GM12878 (cell line): Measurements from ENCODE around the gene SLC39A7. TPM values are rescaled to one million over a fixed set of nuclear protein-coding genes. Genes with fewer than 3 reads are reported as not detected.

Experiments
- ATAC-seq: fragments of 200-7000 bp; cut with Tn5 transposase; 3 replicates; pipeline ENCODE4 v1.9.1; 2020; ENCODE audit warnings: mild to moderate bottlenecking, moderate library complexity
- Bru-seq: library from RNA; stranded (reverse); fragments of 400-500 nt; gene quantifications from one replicate; lab custom pipeline; 2021; lab: Mats Ljungman, UMichigan
- BruChase-seq, 2 experiments: library from RNA; stranded (reverse); fragments of 400-500 nt; gene quantifications; one replicate each; lab custom pipeline; 2021; lab: Mats Ljungman, UMichigan
- BruUV-seq: library from RNA; stranded (reverse); fragments of 400-500 nt; replicated peaks from 2 replicates; lab custom pipeline; 2021; lab: Mats Ljungman, UMichigan
- CTCF ChIA-PET: fragments of 300-600 bp; sonication (Branson Sonifier 250); formaldehyde crosslinking; extraction: SDS; loops from one replicate; lab custom pipeline; 2021; ENCODE audit warnings: inconsistent platforms; lab: Yijun Ruan, JAX
- POLR2A ChIA-PET: fragments of 350-600 bp; formaldehyde crosslinking; extraction: SDS; loops from one replicate; lab custom pipeline; 2021; ENCODE audit warnings: inconsistent platforms; lab: Charles Lee
- RAD21 ChIA-PET: fragments of 300-600 bp; sonication (Branson Sonifier 250); formaldehyde crosslinking; loops from one replicate; lab custom pipeline; 2023; ENCODE audit warnings: antibody characterized with exemption; ENCODE audit not compliant: unreplicated experiment; lab: Charles Lee
- SMC1A ChIA-PET: fragments of 300-600 bp; sonication (Branson Sonifier 250); formaldehyde crosslinking; loops from one replicate; lab custom pipeline; 2023; ENCODE audit not compliant: unreplicated experiment, uncharacterized antibody; lab: Charles Lee
- DNase-seq: peaks from one replicate; pipeline ENCODE4 v3.0.0-alpha.2; 2011; ENCODE audit warnings: low read depth, low spot score
- FAIRE-seq: peaks from 3 replicates; lab custom pipeline; 2011; peaks lifted over from hg19 to GRCh38; lab: Jason Lieb, UNC
- H2AFZ ChIP-seq: 2 replicates; pipeline ENCODE4 v1.6.0; 2011; ENCODE audit warnings: low read depth, low read length, control low read depth; ENCODE audit not compliant: control insufficient read depth
- H3K27ac ChIP-seq: 2 replicates; pipeline ENCODE4 v1.5.1; 2011; ENCODE audit warnings: control low read depth; ENCODE audit not compliant: control insufficient read depth, insufficient read depth
- H3K27me3 ChIP-seq, 2 experiments: replicated peaks in 1 of 2; 2 replicates each; pipeline versions ENCODE4 v1.6.0 to v1.6.1; 2011; ENCODE audit warnings: low read length in 1 of 2; ENCODE audit not compliant: control insufficient read depth in 2 of 2, insufficient read depth in 2 of 2
- H3K36me3 ChIP-seq, 2 experiments: 2 replicates each; pipeline ENCODE4 v1.5.1; 2011; ENCODE audit warnings: low read length in 1 of 2; ENCODE audit not compliant: control insufficient read depth in 2 of 2, insufficient read depth in 2 of 2
- H3K4me1 ChIP-seq: 2 replicates; pipeline ENCODE4 v1.6.1; 2011; ENCODE audit warnings: mild to moderate bottlenecking, low read length, moderate library complexity, mixed read lengths; ENCODE audit not compliant: control insufficient read depth, insufficient read depth
- H3K4me2 ChIP-seq: 2 replicates; pipeline ENCODE4 v1.6.0; 2011; ENCODE audit warnings: control low read depth; ENCODE audit not compliant: control insufficient read depth, insufficient read depth
- H3K4me3 ChIP-seq: fragments of 200-600 bp; sonication (generic); 2 replicates; pipeline ENCODE4 v1.5.1; 2016
- H3K79me2 ChIP-seq: 2 replicates; pipeline ENCODE4 v1.6.0; 2011; ENCODE audit warnings: low read length; ENCODE audit not compliant: control insufficient read depth, insufficient read depth
- H3K9ac ChIP-seq: 2 replicates; pipeline ENCODE4 v1.8.0; 2011; ENCODE audit warnings: low read length, control low read depth, mixed read lengths; ENCODE audit not compliant: control insufficient read depth, insufficient read depth
- H3K9me3 ChIP-seq: replicated peaks from 3 replicates; pipeline ENCODE4 v1.5.1; 2011; ENCODE audit warnings: mild to moderate bottlenecking, low read length; ENCODE audit not compliant: control insufficient read depth, insufficient read depth
- H4K20me1 ChIP-seq: 2 replicates; pipeline ENCODE4 v1.6.0; 2011; ENCODE audit not compliant: control insufficient read depth, insufficient read depth
- BCL3 ChIP-seq: IDR thresholded peaks from 2 replicates; pipeline ENCODE4 v1.6.1; 2011; ENCODE audit warnings: borderline replicate concordance, low read depth, mild to moderate bottlenecking, moderate library complexity, low read length; ENCODE audit not compliant: insufficient read depth, poor library complexity, severe bottlenecking
- CUX1 ChIP-seq: IDR thresholded peaks from 2 replicates; pipeline ENCODE4 v1.6.1; 2012; ENCODE audit warnings: improper control_type of control experiment, low read depth, low read length; ENCODE audit not compliant: insufficient replicate concordance
- ESRRA ChIP-seq: IDR thresholded peaks from 2 replicates; pipeline ENCODE4 v1.6.1; 2012; ENCODE audit warnings: mild to moderate bottlenecking, low read length, improper control_type of control experiment
- HDGF ChIP-seq: fragments of 450-650 bp; IDR thresholded peaks from 2 replicates; pipeline ENCODE4 v1.6.1; 2016; ENCODE audit warnings: antibody characterized with exemption
- IKZF2 ChIP-seq, 2 experiments: fragments of 450-650 bp; IDR thresholded peaks; 2 replicates each; pipeline ENCODE4 v1.6.1; 2017; ENCODE audit warnings: mild to moderate bottlenecking in 2 of 2, moderate library complexity in 2 of 2
- LARP7 ChIP-seq: fragments of 450-650 bp; IDR thresholded peaks from 2 replicates; pipeline ENCODE4 v1.6.1; 2017; ENCODE audit warnings: mild to moderate bottlenecking
- SMAD5 ChIP-seq: IDR thresholded peaks from 2 replicates; pipeline ENCODE4 v1.6.1; 2016; ENCODE audit warnings: antibody characterized with exemption, low read depth
- SREBF1 ChIP-seq: IDR thresholded peaks from 2 replicates; pipeline ENCODE4 v1.6.1; 2012; ENCODE audit warnings: mild to moderate bottlenecking, low read length
- TAF1 ChIP-seq: IDR thresholded peaks from 2 replicates; pipeline ENCODE4 v1.6.1; 2011; ENCODE audit warnings: mild to moderate bottlenecking, low read depth, low read length, borderline replicate concordance
- TCF12 ChIP-seq: IDR thresholded peaks from 2 replicates; pipeline ENCODE4 v1.6.1; 2011; ENCODE audit warnings: low read depth, mild to moderate bottlenecking, low read length
- TCF7 ChIP-seq: IDR thresholded peaks from 2 replicates; pipeline ENCODE4 v1.6.1; 2014; ENCODE audit warnings: antibody characterized with exemption, borderline replicate concordance
- WGBS: methylation state at CpG from one replicate; pipeline ENCODE4 v1.1.6; 2016; ENCODE audit warnings: low lambda C conversion rate; ENCODE audit not compliant: insufficient replicate concordance, insufficient coverage; ENCODE audit errors: missing lambda C conversion rate; 5-methylcytosine and 5-hydroxymethylcytosine counted together
- in situ Hi-C: fragments of 300-500 bp; cut with MboI; formaldehyde crosslinking; loops from 9 replicates; pipeline ENCODE4 v1.14.3; 2018; ENCODE audit warnings: mixed read lengths
- intact Hi-C: fragments of 100-400 bp; cut with micrococcal nuclease; formaldehyde crosslinking; loops from one replicate; pipeline ENCODE4 v1.14.2; 2022; ENCODE audit not compliant: unreplicated experiment
- long read RNA-seq, 2 experiments: library from polyadenylated mRNA; unstranded; transcript quantifications; one replicate each; pipeline ENCODE4 v2.0.0, GENCODE V29; 2019 to 2020
- polyA minus RNA-seq, 3 experiments: library from RNA; depleted of rRNA, polyadenylated mRNA; stranded (reverse); fragments of >200 nt; gene quantifications; 2 replicates each; pipeline ENCODE4 v1.2.3, GENCODE V29; 2011
- polyA plus RNA-seq, 11 experiments: library from polyadenylated mRNA; depleted of rRNA in 4 of 11; unstranded in 6 of 11; stranded (reverse) in 5 of 11; fragments of >200 nt; fragmentation: Nextera tagmentation in 4 of 11; fragmentation: Illumina TruSeq in 1 of 11; extraction: Ambion mirVana in 4 of 11; extraction: Trizol in 1 of 11; gene quantifications; 1 replicate in 1 of 11; 2 replicates in 10 of 11; pipeline versions ENCODE4 v1.2.1 to v1.2.3, GENCODE V29; 2011 to 2016; ENCODE audit warnings: inconsistent platforms in 2 of 11, missing spikeins in 2 of 11, low read depth in 1 of 11
- total RNA-seq, 4 experiments: library from RNA; depleted of rRNA in 3 of 4; stranded (reverse); fragments of >200 nt in 3 of 4; fragmentation: Illumina TruSeq in 1 of 4; extraction: Trizol in 1 of 4; gene quantifications; 2 replicates each; pipeline versions ENCODE4 v1.2.1 to v1.2.3, GENCODE V29; 2013 to 2021

Gene SLC39A7
- 28.9 TPM in 2 replicates for total RNA-seq (2013; cell fraction: nucleolus; rRNA removed)
- total RNA-seq (2014; rRNA removed) (48.9 and 50.6 TPM in 2 replicates), total RNA-seq (2014; rRNA removed; fragmentation: Illumina TruSeq; extraction: Trizol) (41.3 and 43.9 TPM in 2 replicates), total RNA-seq (2021) (52.9 and 57.3 TPM in 2 replicates), polyA plus RNA-seq (2011; rRNA removed) (23.0 and 37.4 TPM in 2 replicates), polyA plus RNA-seq (2014; fragmentation: Illumina TruSeq; extraction: Trizol) (51.0 and 63.1 TPM in 2 replicates), polyA plus RNA-seq (2014; fragmentation: Nextera tagmentation; extraction: Ambion mirVana) (1 to 10 TPM; 7.3 to 8.4 TPM), polyA plus RNA-seq (2014; rRNA removed) (55.3 and 56.1 TPM in 2 replicates), polyA plus RNA-seq (2016; fragmentation: Nextera tagmentation; extraction: Ambion mirVana) (10 to 100 TPM; 12.8 to 14.0 TPM), polyA minus RNA-seq (2011; rRNA and poly(A)+ RNA removed) (30.9 and 31.3 TPM in 2 replicates), Bru-seq, nascent RNA (percentile 94 among the genes with signal in this experiment), BruChase-seq, experiment 1, labeled RNA remaining after a 6-hour chase (percentile 98 among the genes with signal in this experiment), BruChase-seq, experiment 2, labeled RNA remaining after a 2-hour chase (percentile 98 among the genes with signal in this experiment)
- polyA plus RNA-seq (2011; ENCODE audit: low read depth) = 55.2 TPM
- 50.2 and 54.2 TPM in 2 replicates for polyA plus RNA-seq (2011; cell fraction: cytosol; rRNA removed)
- polyA plus RNA-seq (2011; cell fraction: nucleus; rRNA removed) = 55.7 and 62.9 TPM in 2 replicates
- 59.6 and 80.9 TPM in 2 replicates for polyA plus RNA-seq (2012)
- polyA minus RNA-seq (2011; cell fraction: cytosol; rRNA and poly(A)+ RNA removed) = 11.0 and 13.6 TPM in 2 replicates
- 18.6 and 31.2 TPM in 2 replicates for polyA minus RNA-seq (2011; cell fraction: nucleus; rRNA and poly(A)+ RNA removed)
- long read RNA-seq, experiment 1, partial matches to known transcripts = 3 of 7 reads
- long read RNA-seq, experiment 1, other reads (novel, unspliced or antisense) = 0 of 7 reads
- long read RNA-seq, experiment 2, partial matches to known transcripts = 6 of 7 reads
- long read RNA-seq, experiment 2, other reads (novel, unspliced or antisense) = 0 of 7 reads

GRCh38 chr6:33200219-33201146, at the start of gene SLC39A7, which contains the start of gene RXRB:
Gene SLC39A7 (plus strand): TSS chr6:33200867. CDS start chr6:33201246, 379 bp downstream.
Gene RXRB (minus strand): TSS chr6:33200665. CDS start chr6:33200476, 189 bp downstream.
- peaks cover 33% of the 10 kb centered on the region for H3K79me2 ChIP-seq
- under 1% methylated on average over 62 of the region's 68 CpGs for WGBS
- FAIRE-seq = peak; percentile 95
- TF ChIP-seq ESRRA (no peak), LARP7 (peak; percentile 74; the same call in 1 of the 2 replicates), TCF12 (0 out of 2 replicates have a peak, but pooled peaks have one; percentile 6), HDGF (no peak; the same call in 1 of the 2 replicates), SREBF1 (no peak), TCF7 (no peak), CUX1 (no peak), SMAD5 (0 out of 2 replicates have a peak, but pooled peaks have one; percentile 38), TAF1 (peak; percentile 93), IKZF2 (IDR thresholded peaks at IDR 0.05) (peak; percentile 55 to 69; a peak in 2 of 4 replicates), BCL3 (no peak)

More at GRCh38 chr6:33200219-33201146, at the start of gene SLC39A7, which contains the start of gene RXRB:
- H4K20me1 ChIP-seq = no peaks in the 10 kb centered on the region
- intact Hi-C loops = loop anchor here (10.0 kb wide), 1 partner anchor 374 kb away; no protein-coding TSS in a partner anchor
- no peaks in the 10 kb centered on the region for H3K9me3 ChIP-seq
- H3K4me3 ChIP-seq = peak within 1 kb of the TSS; percentile 95
- POLR2A ChIA-PET = interaction anchor here (0.7 to 1.4 kb wide), 6 partner anchors 9 to 229 kb away, joined by 3 to 12 read pairs (median 3); partner anchors contain the start of genes B3GALT4, HLA-DPB1 and RING1
- H3K9ac ChIP-seq = peak within 1 kb of the TSS; percentile 99
- CTCF ChIA-PET = interaction anchor here (0.6 to 5.8 kb wide), 3 partner anchors 8 to 48 kb away, joined by 3 to 41 read pairs (median 5); partner anchors contain the start of gene RING1
- H2AFZ ChIP-seq = peak within 1 kb of the TSS; percentile 97
- H3K4me1 ChIP-seq = peaks cover 33% of the 10 kb centered on the region
- RAD21 ChIA-PET = interaction anchor here (0.7 to 1.9 kb wide), 5 partner anchors 31 to 181 kb away, joined by 3 to 11 read pairs (median 4); partner anchors contain the start of genes HLA-DPA1, RPS18 and VPS52
- SMC1A ChIA-PET = interaction anchor here (1.3 to 1.8 kb wide), 2 partner anchors 8 to 49 kb away, joined by 4 to 5 read pairs; no protein-coding TSS in a partner anchor
- DNase-seq (peak; percentile 99), ATAC-seq (peak; percentile 77)
- H3K27ac ChIP-seq = peak within 1 kb of the TSS; percentile 99
- H3K4me2 ChIP-seq = peak within 1 kb of the TSS; percentile 100
- H3K27me3 ChIP-seq = no peaks in the 10 kb centered on the region
- in situ Hi-C loops = no loop called here
- H3K36me3 ChIP-seq = peaks cover 12 to 31% of the 10 kb centered on the region in 2 experiments
- BruUV-seq = no TSS peak
